Stimulated activated CD4-positive, alpha-beta T cell treated with anti-CD3 and anti-CD28 coated beads, Interleukin-1b, Interleukin-23, amount 100 ng/mL, for 4 hours (primary cell): ENCODE data around the gene TMPRSS5.
"Not testable (repeated sequence)": the region's sequence is repeated elsewhere in the genome, so short reads cannot be mapped to it uniquely, and the experiment has no call there.

Experiments used
- DNase-seq, 2 donors: peaks; one replicate each; pipeline ENCODE4 v3.0.0-alpha.2; 2020; ENCODE audit warnings: low read depth in 2 of 2

The TMPRSS5 gene

GRCh38 chr11:113705871-113706655 is at the start of gene TMPRSS5:
Gene TMPRSS5 (minus strand): TSS chr11:113706308. CDS start chr11:113706224, 84 bp downstream.
- DNase-seq: no peak

GRCh38 chr11:113752932-113753331 is 46.8 kb upstream of the TMPRSS5 start:
- no peak for DNase-seq

GRCh38 chr11:113736323-113736722 is 30.2 kb upstream of the TMPRSS5 start:
- no peak for DNase-seq

GRCh38 chr11:113732092-113732491 is 26.0 kb upstream of the TMPRSS5 start:
- no peak for DNase-seq

GRCh38 chr11:113730887-113731726 is 25.0 kb upstream of the TMPRSS5 start:
- no peak for DNase-seq

- no peak for DNase-seq
Measured at GRCh38 chr11:113729456-113729855, 23.3 kb upstream of the TMPRSS5 start.

GRCh38 chr11:113728814-113729213 is 22.7 kb upstream of the TMPRSS5 start:
- DNase-seq: no peak

- DNase-seq: no peak
Measured at GRCh38 chr11:113725913-113726312, 19.8 kb upstream of the TMPRSS5 start.

GRCh38 chr11:113725407-113725806 is 19.3 kb upstream of the TMPRSS5 start:
- DNase-seq: no peak

- DNase-seq: no peak
Measured at GRCh38 chr11:113724778-113725177, 18.7 kb upstream of the TMPRSS5 start.

- DNase-seq: no peak
Measured at GRCh38 chr11:113723787-113724186, 17.7 kb upstream of the TMPRSS5 start.

GRCh38 chr11:113722934-113723333 is 16.8 kb upstream of the TMPRSS5 start:
- no peak for DNase-seq

- no peak for DNase-seq
Measured at GRCh38 chr11:113722221-113722620, 16.1 kb upstream of the TMPRSS5 start.

- no peak for DNase-seq
Measured at GRCh38 chr11:113721462-113722066, 15.5 kb upstream of the TMPRSS5 start.

GRCh38 chr11:113720478-113720877 is 14.4 kb upstream of the TMPRSS5 start:
- not testable (repeated sequence) for DNase-seq

- no peak for DNase-seq
Measured at GRCh38 chr11:113715882-113716625, 9.9 kb upstream of the TMPRSS5 start.

- DNase-seq: no peak
Measured at GRCh38 chr11:113715273-113715672, 9.2 kb upstream of the TMPRSS5 start.

GRCh38 chr11:113710989-113711388 is 4.9 kb upstream of the TMPRSS5 start:
- DNase-seq: no peak

GRCh38 chr11:113703551-113703950 is 2.6 kb downstream of the TMPRSS5 start:
- DNase-seq: not testable (repeated sequence)

- DNase-seq: no peak
Measured at GRCh38 chr11:113701491-113701890, 4.6 kb downstream of the TMPRSS5 start.

- no peak for DNase-seq
Measured at GRCh38 chr11:113698515-113698914, 7.6 kb downstream of the TMPRSS5 start.
